Ishikawa (cell line): ENCODE results near the gene SOX6.

Source experiments
- CEBPB ChIP-seq: IDR thresholded peaks from 2 replicates; pipeline ENCODE4 v1.6.1; 2012
- CREB1 ChIP-seq: IDR thresholded peaks from 2 replicates; pipeline ENCODE4 v1.6.1; 2012; ENCODE audit warnings: low read depth
- EGR1 ChIP-seq: IDR thresholded peaks from 2 replicates; pipeline ENCODE4 v1.6.1; 2012
- EP300 ChIP-seq: IDR thresholded peaks from 2 replicates; pipeline ENCODE4 v1.6.1; 2012; ENCODE audit warnings: borderline replicate concordance
- FOXM1 ChIP-seq: IDR thresholded peaks from 2 replicates; pipeline ENCODE4 v1.6.1; 2012; ENCODE audit warnings: low read depth, borderline replicate concordance
- MAX ChIP-seq: IDR thresholded peaks from 2 replicates; pipeline ENCODE4 v1.6.1; 2012
- NFIC ChIP-seq: IDR thresholded peaks from 2 replicates; pipeline ENCODE4 v1.6.1; 2012
- RAD21 ChIP-seq: IDR thresholded peaks from 2 replicates; pipeline ENCODE4 v1.6.1; 2012; ENCODE audit warnings: low read depth
- REST ChIP-seq: IDR thresholded peaks from 2 replicates; pipeline ENCODE4 v1.6.1; 2012; ENCODE audit warnings: low read depth, mild to moderate bottlenecking
- TAF1 ChIP-seq: IDR thresholded peaks from 2 replicates; pipeline ENCODE4 v1.6.1; 2012; ENCODE audit warnings: low read depth, mild to moderate bottlenecking
- TCF12 ChIP-seq: IDR thresholded peaks from 2 replicates; pipeline ENCODE4 v1.6.1; 2012; ENCODE audit warnings: low read depth
- TEAD4 ChIP-seq: IDR thresholded peaks from 2 replicates; pipeline ENCODE4 v1.6.1; 2012
- USF1 ChIP-seq: IDR thresholded peaks from 2 replicates; pipeline ENCODE4 v1.6.1; 2012
- YY1 ChIP-seq: IDR thresholded peaks from 2 replicates; pipeline ENCODE4 v1.6.1; 2012; ENCODE audit warnings: low read depth
- ZBTB7A ChIP-seq: IDR thresholded peaks from 2 replicates; pipeline ENCODE4 v1.6.1; 2012; ENCODE audit warnings: low read depth

SOX6 gene

GRCh38 chr11:16182553-16182952, 173.8 kb downstream of the SOX6 start:
- TF ChIP-seq TEAD4: no peak
- TF ChIP-seq CREB1: no peak
- no peak for TF ChIP-seq NFIC
- TF ChIP-seq USF1: no peak
- TF ChIP-seq EP300: no peak
- TF ChIP-seq MAX: no peak
- no peak for TF ChIP-seq ZBTB7A
- no peak for TF ChIP-seq REST
- TF ChIP-seq FOXM1: no peak

GRCh38 chr11:16180868-16181267, 175.5 kb downstream of the SOX6 start:
- TF ChIP-seq MAX (no peak), EGR1 (no peak), CEBPB (no peak), NFIC (no peak), TEAD4 (no peak), CREB1 (no peak), FOXM1 (no peak), REST (no peak), USF1 (no peak), RAD21 (no peak), EP300 (no peak), TCF12 (no peak)

GRCh38 chr11:16179676-16180075, 176.7 kb downstream of the SOX6 start:
- TF ChIP-seq CREB1: no peak
- TF ChIP-seq RAD21: no peak
- no peak for TF ChIP-seq EP300

GRCh38 chr11:16178273-16178672, 178.1 kb downstream of the SOX6 start:
- TF ChIP-seq MAX (no peak), NFIC (no peak), FOXM1 (no peak), YY1 (no peak), REST (no peak), CEBPB (no peak), RAD21 (no peak), TCF12 (no peak)

- TF ChIP-seq EGR1 (no peak), USF1 (no peak), FOXM1 (no peak), MAX (no peak), RAD21 (no peak), NFIC (no peak), EP300 (no peak), CEBPB (no peak), TAF1 (no peak), ZBTB7A (no peak), TCF12 (no peak), CREB1 (no peak), YY1 (no peak), TEAD4 (no peak), REST (no peak)
Measured at GRCh38 chr11:16177688-16178087, 178.7 kb downstream of the SOX6 start.
